ENCODE measurements around the gene TELO2.
A peak's percentile ranks its signal among the peaks of the same experiment; 100 is the strongest.

Gene TELO2

DNA sequence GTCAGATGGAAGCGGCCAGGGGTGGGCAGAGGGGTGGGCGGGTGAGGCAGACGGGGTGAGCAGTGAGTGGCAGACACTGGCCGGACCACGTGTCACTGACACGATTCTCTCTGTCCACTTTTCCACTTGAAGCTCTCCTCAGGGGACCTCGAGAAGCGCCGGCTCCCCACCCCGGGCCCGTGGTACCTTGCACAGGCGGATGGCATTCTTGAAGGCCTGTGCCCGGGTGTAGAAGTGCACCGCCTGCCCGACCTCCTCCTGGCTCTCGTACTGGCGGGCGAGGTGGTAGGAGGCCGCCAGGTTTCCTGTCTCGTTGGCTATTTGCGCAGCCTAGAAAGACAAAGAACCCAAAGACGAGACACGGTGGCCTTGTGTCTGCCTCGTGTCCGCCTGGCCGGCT, 31.2 kb downstream of the TELO2 start:
- no peak for DNase-seq

DNA sequence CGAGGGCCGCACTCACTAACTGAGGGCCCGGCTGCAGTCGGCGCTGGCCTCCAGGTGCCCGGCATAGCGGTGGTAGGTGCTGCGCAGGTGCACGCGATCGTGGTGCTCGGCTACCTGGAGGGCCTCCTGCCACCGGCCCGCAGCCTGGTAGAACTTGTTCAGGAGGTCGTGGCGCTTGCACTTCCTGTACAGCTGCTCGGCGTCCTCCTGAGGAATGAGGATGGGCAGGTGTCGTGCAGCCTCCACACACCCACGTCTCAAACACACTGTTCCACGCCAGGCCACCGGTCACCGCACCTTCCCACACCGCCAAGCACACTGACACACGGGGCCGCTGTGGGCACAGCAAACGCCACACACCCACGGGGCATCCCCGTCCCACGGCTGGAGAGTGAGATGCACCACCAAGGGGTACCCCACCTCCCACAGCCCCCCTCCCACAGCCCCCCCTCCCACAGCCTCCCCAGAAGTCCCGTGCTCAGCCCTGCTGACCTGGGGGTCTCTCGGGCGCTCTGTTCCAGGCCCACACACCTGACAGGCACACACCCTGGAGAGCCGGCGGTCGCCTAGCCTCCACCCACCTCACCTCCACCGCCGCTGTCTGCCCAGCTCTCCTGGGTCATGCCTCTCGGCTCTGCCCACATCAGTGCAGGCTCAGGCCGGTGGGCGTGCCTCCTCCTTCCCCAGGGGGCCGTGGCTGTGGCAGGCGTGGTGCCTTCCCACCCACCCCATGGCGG, 32.9 kb downstream of the TELO2 start:
- peak; percentile 24 for DNase-seq

DNA sequence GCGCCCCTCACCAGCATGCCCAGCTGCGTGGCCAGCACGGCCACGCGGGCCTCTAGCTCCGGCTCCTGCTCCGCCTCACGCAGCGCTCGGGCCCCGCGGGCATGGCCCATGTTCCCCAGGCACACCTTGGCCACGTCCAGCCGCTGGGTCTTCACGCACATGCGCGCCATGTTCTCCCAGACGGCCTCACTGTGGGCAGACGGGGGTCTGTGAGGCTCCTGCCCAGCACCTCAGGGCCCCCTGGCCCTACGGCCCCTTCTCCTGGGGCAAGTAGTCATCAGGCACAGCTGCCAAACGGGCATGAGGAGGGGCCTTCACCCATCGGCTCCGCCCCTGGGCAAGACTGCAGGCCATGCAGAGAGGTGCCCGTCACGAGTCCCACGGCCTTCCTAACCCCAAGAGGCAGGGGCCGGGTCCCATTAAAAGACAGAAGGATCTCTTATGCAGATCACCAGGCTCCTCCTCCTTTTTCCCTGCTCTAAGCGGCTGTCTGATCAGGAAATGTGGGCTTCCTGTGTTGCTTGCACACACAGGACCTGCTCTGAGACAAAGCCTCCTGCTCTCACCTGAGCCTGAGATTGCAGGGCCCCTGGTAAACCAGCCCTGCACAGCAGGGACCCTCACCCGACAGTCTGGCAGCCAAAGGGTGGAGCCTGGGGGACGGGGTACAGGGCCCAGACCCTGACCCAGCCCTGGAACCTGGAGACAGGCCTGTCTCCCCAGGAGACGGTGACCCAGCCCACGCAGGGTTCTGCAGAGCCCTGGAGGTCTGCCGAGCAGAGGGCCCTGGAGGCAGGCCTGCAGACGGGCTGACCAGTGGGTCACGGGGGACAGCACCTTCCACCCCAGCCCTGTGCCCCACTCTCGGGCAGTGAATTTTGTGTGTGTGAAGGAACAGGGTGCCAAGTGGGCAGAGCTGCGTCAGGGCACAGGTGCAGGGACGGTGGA, 33.7 kb downstream of the TELO2 start:
- DNase-seq: peak; percentile 19

DNA sequence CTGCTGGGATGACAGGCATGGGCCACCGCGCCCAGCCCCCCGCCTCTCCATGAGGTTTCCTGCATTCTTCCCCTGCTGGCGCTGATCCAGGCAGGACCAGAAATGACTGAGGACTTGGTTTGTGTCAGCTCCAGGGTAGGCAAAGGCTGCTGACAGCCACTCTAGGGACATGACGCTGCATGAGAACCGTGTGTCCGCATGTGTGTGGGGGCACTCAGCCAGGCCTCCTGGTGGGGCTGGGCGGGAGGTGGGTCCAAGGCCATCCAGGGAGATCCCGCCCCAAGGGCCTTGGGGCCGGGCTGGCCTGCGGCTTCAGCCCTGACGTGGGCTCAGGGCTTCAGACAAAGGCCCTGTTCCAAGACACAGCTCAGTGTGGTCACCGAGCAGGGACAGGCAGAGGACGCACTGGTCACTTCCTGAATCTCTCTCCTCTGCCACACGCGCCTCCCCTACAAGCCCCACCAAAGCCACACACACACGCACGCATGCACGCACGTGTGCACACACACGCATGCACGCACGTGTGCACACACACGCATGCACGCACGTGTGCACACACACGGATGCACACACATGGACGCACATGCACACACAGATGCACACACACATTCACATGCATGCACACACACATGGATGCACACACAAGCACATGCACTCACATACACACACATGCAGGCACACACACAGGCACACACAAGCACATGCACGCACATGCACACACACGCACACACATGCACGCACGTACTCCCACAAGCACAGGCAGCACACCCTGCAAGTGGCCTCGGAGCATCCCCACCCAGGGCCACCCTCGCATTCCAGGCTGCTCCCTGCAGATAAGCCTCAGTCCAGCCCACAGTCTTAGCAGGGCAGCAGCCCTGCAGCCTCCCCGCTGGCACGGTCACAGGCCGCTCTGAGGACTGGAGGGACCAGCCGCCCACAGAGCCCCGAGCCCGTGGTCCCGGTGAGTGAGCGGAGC, 35.0 kb downstream of the TELO2 start:
- DNase-seq: no peak

DNA sequence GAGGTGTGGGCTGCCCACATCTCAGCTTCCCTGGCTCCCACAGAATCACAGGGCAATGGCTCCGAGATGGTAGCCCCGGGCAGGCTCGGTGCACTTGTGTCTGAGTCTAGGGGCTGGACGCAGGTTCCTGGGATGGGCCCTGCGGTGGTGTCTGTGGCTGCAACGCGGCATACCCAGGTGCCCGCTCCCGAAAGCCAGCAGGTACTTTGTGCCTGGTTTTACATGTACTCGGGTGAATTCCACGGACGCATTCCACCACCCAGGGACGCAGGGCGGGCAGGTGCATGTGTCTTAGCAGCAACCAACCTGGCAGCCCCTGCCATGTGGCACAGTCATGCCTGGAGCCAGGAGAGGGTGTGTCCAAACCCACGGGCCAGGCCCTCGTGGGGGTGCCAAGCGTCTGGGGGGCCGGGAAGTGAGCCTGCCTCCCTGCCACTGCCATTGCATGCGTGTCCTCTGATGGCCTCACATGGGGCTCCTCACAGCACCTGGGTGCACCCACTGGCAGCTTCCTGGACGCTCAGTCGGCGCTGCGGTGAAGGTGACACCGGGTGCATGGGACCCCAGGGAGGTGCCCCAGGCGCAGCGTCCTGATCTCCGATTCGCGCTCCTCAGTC, 35.9 kb downstream of the TELO2 start:
- no peak for DNase-seq

DNA sequence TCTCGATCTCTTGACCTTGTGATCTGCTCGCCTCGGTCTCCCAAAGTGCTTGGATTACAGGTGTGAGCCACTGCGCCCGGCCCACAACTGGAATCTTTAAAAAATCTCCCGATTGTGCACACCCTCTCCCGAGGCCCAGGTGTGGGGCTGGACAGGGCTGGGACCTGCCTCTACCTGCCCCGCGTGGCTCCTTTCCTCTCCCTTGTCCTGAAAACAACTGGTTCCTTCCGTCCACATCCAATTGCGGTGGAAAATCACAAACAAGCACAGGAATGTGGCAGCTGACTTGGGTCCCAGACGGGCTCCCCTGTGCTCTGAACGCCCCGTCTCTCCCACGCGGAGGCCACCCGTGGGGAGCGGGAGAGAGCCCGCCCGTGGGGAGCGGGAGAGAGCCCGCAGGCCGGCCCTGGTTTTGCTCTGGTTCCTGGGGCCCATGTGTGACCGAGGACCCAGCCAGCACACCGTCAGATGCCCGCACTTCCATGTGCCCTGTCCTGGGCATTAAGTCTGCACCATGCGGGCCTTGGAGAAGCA, 37.3 kb downstream of the TELO2 start:
- no peak for DNase-seq

DNA sequence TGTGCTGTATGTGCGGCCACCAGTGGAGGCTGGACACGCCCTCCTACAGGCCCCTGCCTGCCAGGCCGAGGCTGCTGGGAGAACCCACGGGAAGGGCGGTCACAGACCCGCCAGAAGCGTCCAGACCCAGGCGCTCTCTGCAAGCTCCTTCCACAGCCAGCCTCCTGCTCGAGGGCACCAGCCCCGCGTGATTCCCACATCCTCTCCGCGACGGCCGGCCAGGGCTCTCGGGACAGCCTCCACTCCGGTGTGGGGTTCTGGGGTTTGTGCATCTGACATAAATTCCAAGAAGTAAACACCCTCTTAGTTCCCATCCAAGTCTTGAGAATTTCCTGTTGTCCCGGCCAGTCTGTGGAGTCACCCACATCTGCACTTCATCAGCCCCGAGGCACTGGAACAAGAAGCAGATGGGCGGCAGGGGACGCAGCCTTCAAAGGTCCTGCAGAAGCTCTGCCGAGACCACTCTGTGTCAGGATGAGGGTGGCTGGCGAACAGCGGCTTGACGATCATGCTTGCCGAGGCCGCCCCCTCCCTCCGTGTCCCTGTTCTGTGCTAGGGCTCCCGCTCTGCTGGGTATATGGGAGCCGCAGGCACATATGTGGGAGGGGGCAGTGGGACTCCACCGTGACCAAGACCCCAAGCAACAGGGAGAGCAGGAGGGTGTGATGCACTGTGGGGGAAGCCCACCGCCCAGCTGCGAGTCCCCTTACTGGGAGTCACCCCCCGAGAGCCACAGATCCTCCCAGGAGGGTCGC, 37.9 kb downstream of the TELO2 start:
- no peak for DNase-seq

DNA sequence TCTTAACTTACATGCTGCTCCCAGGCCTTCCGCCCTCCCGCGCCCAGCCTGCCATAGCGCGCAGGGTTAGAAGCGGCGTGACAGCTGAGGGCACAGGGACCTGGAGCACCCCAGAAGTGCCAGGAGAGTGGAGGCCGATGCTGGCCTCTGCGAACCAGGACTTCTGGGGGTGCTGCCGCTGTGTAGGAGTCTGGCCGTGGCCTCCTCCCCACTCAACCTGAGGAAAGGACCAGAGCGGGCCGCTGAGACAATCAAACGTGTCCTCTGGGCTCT, 38.4 kb downstream of the TELO2 start:
- DNase-seq: no peak

DNA sequence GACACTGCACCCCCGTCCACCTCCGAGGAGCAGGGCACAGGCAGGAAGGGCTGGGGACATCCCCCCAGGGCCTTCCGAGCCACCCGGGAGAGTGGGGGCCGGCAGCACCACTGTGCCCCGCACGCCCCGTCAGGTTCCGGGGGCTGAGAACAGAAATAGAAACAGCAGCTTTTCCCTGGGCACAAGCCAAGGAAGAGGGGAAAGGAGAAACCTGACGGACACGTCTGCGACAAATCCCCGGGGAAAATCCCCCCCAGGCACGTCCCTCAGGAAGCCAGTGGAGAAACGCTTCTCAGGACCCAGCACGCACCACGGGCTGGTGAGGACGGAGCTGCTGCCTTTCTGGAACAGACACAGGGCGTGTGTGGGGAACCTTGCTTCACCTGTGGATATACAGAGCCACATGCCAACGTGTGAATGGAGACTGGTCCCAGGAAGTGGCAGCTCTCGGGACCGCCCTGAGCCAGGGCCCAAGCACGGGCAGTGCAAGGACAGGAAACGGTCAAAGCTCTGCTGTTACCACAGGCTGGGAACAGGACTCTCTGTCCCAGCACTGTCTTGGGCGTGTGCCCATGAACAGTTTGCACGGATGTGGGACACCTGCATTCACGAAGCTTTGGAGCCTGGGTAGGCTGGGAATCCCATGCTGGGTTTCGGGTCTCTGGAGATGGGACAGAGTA, 39.1 kb downstream of the TELO2 start:
- DNase-seq: no peak

DNA sequence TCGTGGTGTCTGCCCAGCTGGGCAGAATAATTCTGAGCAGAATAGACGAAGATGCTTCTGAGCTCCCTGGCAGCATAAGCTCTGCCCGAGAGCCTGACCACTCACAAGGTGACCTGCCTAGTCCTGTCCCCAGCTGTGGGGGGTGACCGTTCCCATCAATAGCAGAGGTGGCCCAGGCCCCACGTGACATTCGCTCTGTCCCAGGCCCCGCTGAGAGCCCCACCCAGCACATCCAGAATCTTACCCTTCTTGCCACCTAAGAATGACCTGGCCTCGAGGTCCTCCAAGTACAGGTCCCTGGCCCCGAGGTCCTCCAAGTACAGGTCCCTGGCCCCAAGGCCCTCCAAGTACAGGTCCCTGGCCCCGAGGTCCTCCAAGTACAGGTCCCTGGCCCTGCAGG, 39.6 kb downstream of the TELO2 start:
- no peak for DNase-seq

DNA sequence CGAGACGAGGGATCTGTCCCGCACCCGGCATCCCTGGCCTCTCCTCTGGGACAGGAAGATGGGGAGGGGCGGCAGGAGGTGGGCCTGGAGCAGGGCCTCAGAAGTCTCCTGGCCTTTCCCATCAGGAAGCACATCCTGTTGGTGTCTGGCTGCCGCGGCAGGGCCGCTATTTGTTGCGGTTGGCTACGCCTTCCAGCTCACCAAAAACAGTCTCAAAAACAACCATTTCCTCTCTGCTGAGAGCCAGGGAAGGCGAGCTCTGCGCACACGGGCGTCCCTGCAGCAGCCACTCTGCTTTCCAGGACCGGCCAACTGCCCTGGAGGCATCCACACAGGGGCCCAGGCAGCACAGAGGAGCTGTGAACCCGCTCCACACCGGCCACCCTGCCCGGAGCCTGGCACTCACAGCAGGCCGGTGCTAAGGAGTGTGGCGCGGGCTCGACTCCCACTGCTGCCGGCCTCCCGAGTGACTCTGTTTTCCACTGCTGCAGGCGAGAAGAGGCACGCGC, 40.3 kb downstream of the TELO2 start, which contains the start of gene TMEM204:
Gene TMEM204, plus strand, starts transcription at position 224 of the 509 bp plus-strand sequence. CDS start 610 bp downstream, outside the sequence.
- DNase-seq: peak; percentile 49

DNA sequence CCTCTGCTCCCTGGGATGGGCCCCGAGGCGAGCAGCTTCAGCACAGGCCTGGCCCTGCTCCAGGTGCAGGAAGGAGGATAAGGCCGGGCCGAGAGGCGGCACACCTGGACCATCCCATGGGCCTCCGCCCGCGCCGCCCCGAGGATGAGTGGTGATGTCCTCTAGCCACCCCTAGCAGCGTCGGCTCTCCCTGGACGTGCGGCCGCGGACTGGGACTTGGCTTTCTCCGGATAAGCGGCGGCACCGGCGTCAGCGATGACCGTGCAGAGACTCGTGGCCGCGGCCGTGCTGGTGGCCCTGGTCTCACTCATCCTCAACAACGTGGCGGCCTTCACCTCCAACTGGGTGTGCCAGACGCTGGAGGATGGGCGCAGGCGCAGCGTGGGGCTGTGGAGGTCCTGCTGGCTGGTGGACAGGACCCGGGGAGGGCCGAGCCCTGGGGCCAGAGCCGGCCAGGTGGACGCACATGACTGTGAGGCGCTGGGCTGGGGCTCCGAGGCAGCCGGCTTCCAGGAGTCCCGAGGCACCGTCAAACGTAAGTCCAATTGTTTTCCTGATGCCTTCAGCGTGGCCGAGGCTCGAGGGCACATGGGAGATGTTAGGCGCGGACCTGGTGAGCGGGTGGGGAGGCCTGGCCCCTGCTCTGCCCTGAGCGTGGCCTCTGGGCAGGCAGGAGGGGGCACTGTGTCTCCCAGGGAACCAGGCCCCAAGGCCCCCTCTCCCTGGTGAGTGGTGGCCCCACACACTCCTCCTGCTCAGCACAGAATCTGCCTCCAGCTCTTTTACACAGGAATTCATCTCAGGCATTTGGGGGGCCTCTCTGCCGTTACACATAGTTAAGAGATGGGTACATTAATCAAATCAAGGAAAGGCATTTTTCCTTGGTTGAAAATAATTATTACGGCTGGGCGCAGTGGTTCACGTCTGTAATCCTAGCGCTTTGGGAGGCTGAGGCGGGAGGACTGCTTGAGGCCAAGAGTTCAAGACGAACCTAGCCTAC, 41.2 kb downstream of the TELO2 start:
- DNase-seq: no peak

DNA sequence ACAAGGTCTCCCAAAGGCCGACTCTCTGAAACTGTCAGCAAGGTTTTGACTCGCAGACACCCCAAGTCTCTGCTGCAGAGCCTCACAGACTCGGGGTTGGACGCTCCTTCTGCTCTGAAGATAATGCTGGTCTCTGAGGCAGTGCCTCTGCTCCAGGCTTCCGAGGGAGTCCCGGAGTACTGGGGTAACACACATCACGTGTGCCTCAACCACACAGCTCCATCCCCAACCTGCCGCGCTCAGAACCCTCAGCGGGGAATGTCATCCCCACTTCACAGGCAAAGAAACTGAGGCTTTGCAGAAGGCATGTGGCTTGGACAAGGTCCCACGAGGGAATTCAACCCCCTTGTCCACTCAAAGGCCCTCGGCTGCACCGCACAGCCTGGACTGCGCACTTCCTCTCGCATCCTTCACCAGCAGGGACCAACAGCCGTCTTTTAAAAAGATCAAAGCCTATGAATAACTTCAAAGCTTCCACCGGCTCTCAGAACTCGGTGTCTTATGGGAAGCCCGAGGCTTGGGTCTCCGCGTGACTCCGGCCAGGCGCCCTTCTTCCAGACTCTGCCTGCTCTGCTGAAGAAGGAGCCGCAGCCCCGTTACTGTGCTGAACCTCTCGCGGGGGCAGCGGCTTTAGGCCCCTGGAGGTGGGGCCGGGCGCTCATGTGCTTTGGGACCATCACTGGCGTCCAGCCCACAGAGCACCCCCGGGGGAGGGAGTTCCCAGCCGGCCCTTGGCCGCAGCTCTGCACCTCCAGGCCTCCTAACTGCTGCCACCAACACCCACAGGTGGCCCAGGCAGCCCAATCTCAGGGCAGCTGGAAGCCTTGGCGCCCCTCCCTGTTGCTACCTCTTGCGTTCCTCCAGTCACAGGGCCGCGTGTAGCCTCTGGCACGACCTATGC, 42.5 kb downstream of the TELO2 start:
- DNase-seq: no peak

DNA sequence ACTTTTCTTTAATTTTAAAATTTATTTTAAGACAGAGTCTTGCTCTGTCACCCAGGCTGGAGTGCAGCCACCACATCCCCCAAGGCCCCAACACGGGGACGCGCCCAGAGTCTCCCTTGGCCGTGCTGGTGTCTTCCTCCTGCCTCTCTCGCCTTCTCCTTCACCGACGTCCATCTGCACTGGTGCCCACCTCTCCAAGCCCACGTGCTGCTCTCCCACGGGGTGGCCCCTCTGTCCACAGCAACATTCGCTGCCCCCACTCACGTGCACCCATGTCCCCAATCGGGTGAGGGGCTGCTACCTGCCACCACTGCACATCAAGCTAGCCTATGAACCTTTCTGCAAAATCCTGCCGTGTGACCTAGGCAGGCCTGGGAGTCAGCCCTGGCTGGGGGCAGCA, 43.4 kb downstream of the TELO2 start:
- no peak for DNase-seq

DNA sequence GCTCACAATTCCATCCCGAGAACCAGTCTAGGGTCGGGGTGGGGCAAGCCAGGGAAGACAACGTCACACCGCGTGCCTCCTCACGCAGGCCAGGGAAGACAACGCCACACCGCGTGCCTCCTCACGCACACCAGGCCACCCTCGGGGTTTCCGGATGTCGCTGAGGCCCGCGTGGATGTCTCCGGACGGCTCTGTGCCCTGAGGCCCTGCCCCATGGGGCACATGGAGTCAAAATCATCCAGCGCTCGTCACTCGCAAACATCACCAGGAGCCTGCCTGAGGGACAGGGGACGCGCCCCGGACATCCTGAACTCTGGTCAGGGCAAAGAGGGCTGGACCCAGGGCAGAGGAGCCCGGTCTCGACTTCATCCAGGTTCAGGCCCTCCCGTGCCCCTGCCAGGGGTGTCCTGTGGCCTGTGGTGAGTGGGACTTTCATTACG, 44.0 kb downstream of the TELO2 start:
- DNase-seq: no peak

DNA sequence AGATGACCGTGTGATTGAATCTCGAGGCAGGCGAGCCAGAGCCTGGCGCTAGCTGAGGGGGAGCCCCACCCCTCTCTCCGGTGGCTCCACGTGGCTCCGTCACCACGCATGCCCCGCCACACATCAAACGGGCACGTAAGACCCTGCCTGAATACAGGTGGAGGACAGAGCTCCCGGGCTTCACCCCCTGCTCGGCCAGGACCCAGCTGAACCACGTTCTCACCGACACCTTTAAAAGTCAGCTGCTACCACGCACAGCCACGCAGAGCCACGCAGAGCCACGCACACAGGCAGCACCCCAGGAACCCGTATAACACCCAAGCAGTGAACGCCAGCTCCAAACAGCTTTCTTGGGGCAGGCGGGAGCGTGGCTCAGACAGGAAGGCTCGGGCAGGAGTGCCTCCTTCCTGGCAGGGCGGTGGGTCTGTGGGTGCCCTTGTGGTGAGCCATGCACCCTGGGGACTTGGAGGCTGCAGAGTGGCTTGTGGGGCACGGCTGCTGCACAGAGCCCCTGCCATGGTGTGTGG, 44.7 kb downstream of the TELO2 start:
- DNase-seq: no peak

DNA sequence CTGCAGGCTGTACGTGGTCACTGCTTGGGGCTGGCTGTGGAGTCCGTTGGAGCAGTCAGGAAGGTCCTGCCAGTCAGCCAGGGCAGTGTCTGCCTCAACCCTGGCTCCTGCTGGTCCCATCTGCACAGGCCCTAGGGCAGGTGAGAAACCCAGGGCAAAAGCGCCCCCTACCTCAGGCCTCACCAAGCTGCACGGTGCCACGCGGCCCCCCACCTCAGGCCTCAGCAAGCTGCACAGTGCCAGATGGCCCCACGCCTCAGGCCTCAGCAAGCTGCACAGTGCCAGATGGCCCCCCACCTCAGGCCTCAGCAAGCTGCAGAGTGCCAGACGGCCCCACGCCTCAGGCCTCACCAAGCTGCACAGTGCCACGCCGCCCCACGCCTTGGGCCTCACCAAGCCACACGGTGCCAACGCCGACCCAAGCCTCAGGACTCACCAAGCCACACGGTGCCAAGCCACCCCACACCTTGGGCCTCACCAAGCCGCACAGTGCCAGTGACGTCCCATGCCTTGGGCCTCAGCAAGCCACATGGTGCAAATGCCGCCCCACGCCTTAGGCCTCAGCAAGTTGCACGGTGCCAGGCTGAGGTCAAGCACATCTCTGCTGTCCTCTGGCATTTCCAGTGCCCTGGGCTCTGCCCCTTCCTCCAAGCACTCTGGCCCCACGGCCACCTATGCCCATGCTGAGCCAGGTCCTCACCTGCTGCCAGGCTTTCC, 45.8 kb downstream of the TELO2 start:
- no peak for DNase-seq
